Adipocyte (in vitro differentiated cells): ENCODE results near the gene OR3A3.
"Not testable (repeated sequence)": the region's sequence is repeated elsewhere in the genome, so short reads cannot be mapped to it uniquely, and the experiment has no call there.

Experiments used
- DNase-seq: peaks from one replicate; pipeline ENCODE4 v3.0.0-alpha.2; 2015; ENCODE audit warnings: low read depth
- H3K27me3 ChIP-seq: replicated peaks from 2 replicates; pipeline ENCODE4 v1.7.0; 2013; ENCODE audit warnings: mild to moderate bottlenecking, low read length, moderate library complexity; ENCODE audit not compliant: control insufficient read depth, insufficient read depth
- H3K36me3 ChIP-seq: 2 replicates; pipeline ENCODE4 v1.7.0; 2013; ENCODE audit warnings: low read length, mild to moderate bottlenecking, moderate library complexity; ENCODE audit not compliant: control insufficient read depth, insufficient read depth, severe bottlenecking
- H3K4me1 ChIP-seq: 2 replicates; pipeline ENCODE4 v1.7.0; 2013; ENCODE audit warnings: mild to moderate bottlenecking, low read length, moderate library complexity; ENCODE audit not compliant: control insufficient read depth, insufficient read depth
- H3K4me3 ChIP-seq: 2 replicates; pipeline ENCODE4 v1.7.0; 2013; ENCODE audit warnings: mild to moderate bottlenecking, low read length, moderate library complexity
- H3K9ac ChIP-seq: 2 replicates; pipeline ENCODE4 v1.7.0; 2013; ENCODE audit warnings: mild to moderate bottlenecking, low read length, moderate library complexity
- H3K9me3 ChIP-seq: 2 replicates; pipeline ENCODE4 v1.7.0; 2013; ENCODE audit warnings: mild to moderate bottlenecking, low read length, moderate library complexity; ENCODE audit not compliant: control insufficient read depth

The OR3A3 gene

GRCh38 chr17:3412216-3412615, 1.0 kb downstream of the OR3A3 start:
- not testable (repeated sequence) for H3K4me3 ChIP-seq, H3K9ac ChIP-seq, DNase-seq, H3K36me3 ChIP-seq, H3K9me3 ChIP-seq, H3K4me1 ChIP-seq, H3K27me3 ChIP-seq

GRCh38 chr17:3415610-3416009, 4.4 kb downstream of the OR3A3 start:
- Histone ChIP-seq H3K9me3 (no peaks in the 10 kb centered on the region), H3K9ac (no peak overlapping the region), H3K4me1 (no peaks in the 10 kb centered on the region), H3K36me3 (no peaks in the 10 kb centered on the region), H3K27me3 (no peaks in the 10 kb centered on the region), H3K4me3 (no peak overlapping the region)
- DNase-seq: no peak

DNA sequence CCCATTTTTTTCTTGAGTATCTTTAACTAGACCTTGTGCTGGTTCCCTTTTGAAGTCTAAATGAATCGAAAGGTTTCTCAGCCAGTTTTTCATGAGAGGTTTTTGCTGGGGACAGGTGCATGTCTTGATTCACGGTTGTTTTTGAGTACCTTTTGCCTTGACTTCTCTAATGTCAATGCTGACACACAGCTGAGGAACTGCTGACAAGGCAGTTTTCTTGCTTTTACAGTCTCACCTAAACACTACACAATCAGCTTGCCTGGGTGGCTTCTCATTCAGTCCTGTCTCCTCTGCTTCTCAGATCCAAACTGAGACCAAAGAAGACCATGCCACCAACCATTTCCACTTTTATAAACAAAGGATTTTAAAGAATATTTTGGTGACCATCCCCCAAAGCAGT, 7.1 kb downstream of the OR3A3 start:
- H3K4me3 ChIP-seq: no peak overlapping the region
- DNase-seq: no peak
- H3K9me3 ChIP-seq: no peaks in the 10 kb centered on the region
- no peaks in the 10 kb centered on the region for H3K27me3 ChIP-seq
- no peak overlapping the region for H3K9ac ChIP-seq
- no peaks in the 10 kb centered on the region for H3K4me1 ChIP-seq
- no peaks in the 10 kb centered on the region for H3K36me3 ChIP-seq

GRCh38 chr17:3433215-3433614, 22.0 kb downstream of the OR3A3 start:
- not testable (repeated sequence) for H3K4me1 ChIP-seq, H3K9me3 ChIP-seq, H3K27me3 ChIP-seq, H3K36me3 ChIP-seq, DNase-seq, H3K9ac ChIP-seq, H3K4me3 ChIP-seq

GRCh38 chr17:3433741-3434140, 22.6 kb downstream of the OR3A3 start, which contains the start of gene OR1E2:
Gene OR1E2, minus strand, starts transcription at chr17:3433841. Its CDS starts 0 bp downstream, at chr17:3433841.
- H3K4me1 ChIP-seq: no peaks in the 10 kb centered on the region

DNA sequence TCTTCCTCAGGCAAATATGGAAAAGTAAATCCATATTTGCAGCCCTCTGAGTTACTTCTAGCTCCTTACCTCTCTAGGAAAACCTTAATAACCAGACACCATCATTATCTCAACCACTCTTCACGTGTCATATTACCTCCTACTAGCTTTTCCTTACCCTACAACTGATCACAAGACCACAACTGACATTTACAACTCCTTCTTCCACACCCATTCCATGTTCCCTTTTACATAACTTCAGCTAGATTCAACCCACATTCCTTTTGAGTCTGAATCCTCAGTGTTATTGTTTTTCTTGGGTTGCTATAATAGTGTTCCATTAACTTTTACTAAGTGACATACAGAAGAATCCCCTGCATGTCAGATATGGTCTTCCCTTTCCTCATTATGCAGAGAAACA, 27.2 kb downstream of the OR3A3 start:
- Histone ChIP-seq H3K27me3 (no peaks in the 10 kb centered on the region), H3K4me3 (no peak overlapping the region), H3K9ac (no peak overlapping the region), H3K9me3 (no peaks in the 10 kb centered on the region), H3K4me1 (peaks cover 9% of the 10 kb centered on the region), H3K36me3 (no peaks in the 10 kb centered on the region)
- no peak for DNase-seq

More at GRCh38 chr17:3433741-3434140, 22.6 kb downstream of the OR3A3 start, which contains the start of gene OR1E2:
- H3K9ac ChIP-seq: no peak within 1 kb of the TSS
- no peaks in the 10 kb centered on the region for H3K36me3 ChIP-seq
- no peak within 1 kb of the TSS for H3K4me3 ChIP-seq
- H3K9me3 ChIP-seq: peaks cover 2% of the 10 kb centered on the region
- no peak for DNase-seq
- no peaks in the 10 kb centered on the region for H3K27me3 ChIP-seq

DNA sequence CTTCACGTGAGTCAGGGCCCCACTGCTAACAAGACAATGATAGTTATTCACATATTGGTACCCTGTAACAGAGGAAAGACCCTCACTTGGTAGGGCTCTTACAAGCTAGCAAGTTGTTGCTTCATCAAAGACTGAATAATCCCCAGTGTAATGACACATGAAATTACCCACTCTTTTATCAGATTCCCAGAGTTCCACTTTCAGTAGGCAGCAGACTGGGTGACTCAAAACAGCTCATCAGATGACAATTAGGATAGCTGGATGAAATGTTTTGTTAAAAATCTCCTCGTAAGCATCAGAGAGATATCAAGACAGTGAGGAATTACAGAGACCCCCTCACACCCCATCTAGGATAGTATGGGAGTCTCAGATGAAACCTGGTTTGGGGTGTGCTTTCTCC, 29.3 kb downstream of the OR3A3 start:
- DNase-seq: no peak
- no peaks in the 10 kb centered on the region for H3K9me3 ChIP-seq
- no peak overlapping the region for H3K9ac ChIP-seq
- peaks cover 9% of the 10 kb centered on the region for H3K4me1 ChIP-seq
- no peaks in the 10 kb centered on the region for H3K27me3 ChIP-seq
- H3K4me3 ChIP-seq: no peak overlapping the region
- H3K36me3 ChIP-seq: no peaks in the 10 kb centered on the region

DNA sequence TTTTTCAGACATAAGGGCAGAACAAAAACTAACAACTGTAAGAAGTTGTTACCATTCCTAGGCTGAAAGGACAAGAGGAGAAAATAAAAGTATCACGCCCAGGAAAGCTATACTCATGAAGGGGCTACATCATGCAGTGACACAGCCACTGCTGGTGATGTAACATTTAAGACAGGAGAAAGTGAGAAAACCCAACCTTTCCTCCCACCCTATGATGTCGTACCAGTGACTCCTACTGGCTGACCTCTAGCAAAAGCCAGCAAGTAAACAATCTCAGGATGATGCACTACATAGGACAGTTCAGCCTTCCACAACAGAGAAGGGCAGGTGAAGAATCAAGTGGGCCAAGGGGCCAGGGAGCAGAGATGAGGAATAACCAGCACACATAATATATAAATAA, 36.5 kb downstream of the OR3A3 start:
- no peak overlapping the region for H3K9ac ChIP-seq
- no peak overlapping the region for H3K4me3 ChIP-seq
- H3K27me3 ChIP-seq: no peaks in the 10 kb centered on the region
- H3K9me3 ChIP-seq: no peaks in the 10 kb centered on the region
- H3K36me3 ChIP-seq: no peaks in the 10 kb centered on the region
- DNase-seq: no peak
- no peaks in the 10 kb centered on the region for H3K4me1 ChIP-seq

- H3K9ac ChIP-seq: no peak overlapping the region
- H3K4me3 ChIP-seq: no peak overlapping the region
- no peaks in the 10 kb centered on the region for H3K27me3 ChIP-seq
- no peaks in the 10 kb centered on the region for H3K9me3 ChIP-seq
- H3K4me1 ChIP-seq: no peaks in the 10 kb centered on the region
- H3K36me3 ChIP-seq: no peaks in the 10 kb centered on the region
- no peak for DNase-seq
These were observed 37.0 kb downstream of the OR3A3 start for GRCh38 chr17:3448059-3448665.

GRCh38 chr17:3466355-3466754, 55.2 kb downstream of the OR3A3 start:
- not testable (repeated sequence) for DNase-seq, H3K4me1 ChIP-seq

DNA sequence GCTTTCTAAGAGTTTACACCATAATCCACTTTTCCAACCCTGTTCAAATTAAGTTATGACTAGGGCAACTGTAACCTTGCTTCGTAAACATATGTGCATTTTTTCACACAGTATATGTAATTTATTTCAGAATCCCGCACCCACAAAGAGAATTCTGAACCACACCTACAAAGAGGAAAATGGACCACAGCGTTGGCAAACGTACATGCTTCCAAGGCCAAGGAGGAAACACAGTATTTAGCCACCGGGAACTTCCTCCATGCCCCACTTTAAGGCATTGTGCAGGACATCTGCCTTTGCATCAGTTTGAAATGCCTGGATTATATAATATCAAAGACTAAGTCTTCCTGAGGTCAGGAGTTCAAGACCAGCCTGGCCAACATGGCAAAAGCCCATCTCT, 58.4 kb downstream of the OR3A3 start:
- Histone ChIP-seq H3K4me1 (peaks cover 10% of the 10 kb centered on the region), H3K4me3 (no peak overlapping the region), H3K27me3 (no peaks in the 10 kb centered on the region), H3K36me3 (no peaks in the 10 kb centered on the region), H3K9me3 (no peaks in the 10 kb centered on the region), H3K9ac (no peak overlapping the region)
- no peak for DNase-seq

More at GRCh38 chr17:3466355-3466754, 55.2 kb downstream of the OR3A3 start:
- H3K4me3 ChIP-seq, H3K36me3 ChIP-seq, H3K27me3 ChIP-seq, H3K9ac ChIP-seq, H3K9me3 ChIP-seq: not testable (repeated sequence)

DNA sequence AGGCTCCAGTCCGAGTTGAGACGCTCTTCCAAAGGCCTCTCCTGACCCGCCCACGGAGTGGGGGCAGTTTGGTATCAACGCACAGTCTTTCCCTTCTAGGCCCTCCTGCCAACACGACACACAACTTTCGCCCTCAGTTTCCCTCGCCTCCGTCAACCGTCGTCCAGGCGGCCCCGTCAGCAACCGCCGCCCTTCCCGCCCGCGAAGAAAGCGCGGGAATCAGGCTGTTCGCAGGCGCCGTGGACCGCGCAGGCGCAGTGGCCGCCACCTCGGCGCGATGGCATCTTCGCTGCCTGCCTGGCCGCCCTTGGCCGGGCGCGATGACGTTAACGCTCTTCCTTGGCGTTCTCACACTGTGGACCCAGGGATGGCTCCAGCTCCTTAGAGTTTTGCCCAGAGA, 60.4 kb downstream of the OR3A3 start, which contains the start of gene SPATA22:
TSS of gene SPATA22 (minus strand) at position 221 of the 400 bp plus-strand sequence. CDS start 2,494 bp downstream, outside the sequence.
- H3K9me3 ChIP-seq: no peaks in the 10 kb centered on the region
- H3K4me1 ChIP-seq: peaks cover 22% of the 10 kb centered on the region
- no peak for DNase-seq
- H3K9ac ChIP-seq: no peak within 1 kb of the TSS
- H3K4me3 ChIP-seq: no peak within 1 kb of the TSS
- H3K36me3 ChIP-seq: no peaks in the 10 kb centered on the region
- H3K27me3 ChIP-seq: no peaks in the 10 kb centered on the region
